ENCODE measurements around the gene RAB3GAP2.
"Not testable (repeated sequence)": the region's sequence is repeated elsewhere in the genome, so short reads cannot be mapped to it uniquely, and the experiment has no call there.

The RAB3GAP2 gene

GRCh38 chr1:220225957-220226356 lies 46.3 kb downstream of the RAB3GAP2 start:
- TF ChIP-seq CTCF (IDR thresholded peaks at IDR 0.05; ENCODE audit: low read length, missing control alignments), result no peak
- H3K4me3 ChIP-seq (replicated peaks; ENCODE audit: low read depth, low read length), result no peak overlapping the region
- DNase-seq (ENCODE audit: low read depth), result no peak

GRCh38 chr1:220224611-220225124 lies 47.6 kb downstream of the RAB3GAP2 start:
- DNase-seq (ENCODE audit: low read depth), result no peak
- no peak overlapping the region for H3K4me3 ChIP-seq (replicated peaks; ENCODE audit: low read depth, low read length)
- TF ChIP-seq CTCF (IDR thresholded peaks at IDR 0.05; ENCODE audit: low read length, missing control alignments), result no peak

GRCh38 chr1:220224033-220224432 lies 48.2 kb downstream of the RAB3GAP2 start:
- no peak for DNase-seq (ENCODE audit: low read depth)
- no peak for TF ChIP-seq CTCF (IDR thresholded peaks at IDR 0.05; ENCODE audit: low read length, missing control alignments)
- no peak overlapping the region for H3K4me3 ChIP-seq (replicated peaks; ENCODE audit: low read depth, low read length)

GRCh38 chr1:220222939-220223338 lies 49.3 kb downstream of the RAB3GAP2 start:
- no peak for TF ChIP-seq CTCF (IDR thresholded peaks at IDR 0.05; ENCODE audit: low read length, missing control alignments)
- no peak overlapping the region for H3K4me3 ChIP-seq (replicated peaks; ENCODE audit: low read depth, low read length)
- DNase-seq (ENCODE audit: low read depth), result no peak

GRCh38 chr1:220221670-220222069 lies 50.6 kb downstream of the RAB3GAP2 start:
- H3K4me3 ChIP-seq (replicated peaks; ENCODE audit: low read depth, low read length), result no peak overlapping the region
- TF ChIP-seq CTCF (IDR thresholded peaks at IDR 0.05; ENCODE audit: low read length, missing control alignments), result no peak
- DNase-seq (ENCODE audit: low read depth), result no peak

GRCh38 chr1:220221269-220221668 lies 51.0 kb downstream of the RAB3GAP2 start:
- H3K4me3 ChIP-seq (replicated peaks; ENCODE audit: low read depth, low read length), result no peak overlapping the region
- DNase-seq (ENCODE audit: low read depth), result no peak
- TF ChIP-seq CTCF (IDR thresholded peaks at IDR 0.05; ENCODE audit: low read length, missing control alignments), result no peak

- not testable (repeated sequence) for H3K4me3 ChIP-seq (replicated peaks; ENCODE audit: low read depth, low read length); DNase-seq (ENCODE audit: low read depth)
Measured at GRCh38 chr1:220220699-220221040, 51.6 kb downstream of the RAB3GAP2 start.

Data from fibroblast of pulmonary artery (primary cell).